Endothelial cell of umbilical vein (primary cell): ENCODE results near the gene PNPO. TPM values are rescaled to one million over a fixed set of nuclear protein-coding genes. Genes with fewer than 3 reads are reported as not detected.

Experiments
- BruUV-seq: library from RNA; stranded (reverse); fragments of 400-500 nt; replicated peaks from 2 replicates; lab custom pipeline; 2021; lab: Mats Ljungman, UMichigan
- CTCF ChIA-PET: fragments of 300-600, 350-600 bp; sonication (Branson Sonifier 250); formaldehyde crosslinking; loops from one replicate; lab custom pipeline; 2021; ENCODE audit warnings: antibody characterized with exemption, inconsistent platforms; lab: Charles Lee
- POLR2A ChIA-PET: fragments of 300-600, 350-600 bp; sonication (Branson Sonifier 250); formaldehyde crosslinking; loops from one replicate; lab custom pipeline; 2021; ENCODE audit warnings: antibody characterized with exemption, inconsistent platforms; lab: Charles Lee
- DNase-seq: peaks from one replicate; pipeline ENCODE4 v3.0.0-alpha.2; 2011; ENCODE audit warnings: low read depth, low spot score
- FAIRE-seq: peaks from 2 replicates; lab custom pipeline; 2011; peaks lifted over from hg19 to GRCh38; lab: Jason Lieb, UNC
- H2AFZ ChIP-seq: 2 replicates; pipeline ENCODE4 v1.6.0; 2012; ENCODE audit warnings: low read depth, low read length, control low read depth, inconsistent platforms
- H3K27ac ChIP-seq: 2 replicates; pipeline ENCODE4 v1.5.1; 2011; ENCODE audit warnings: low read depth, mild to moderate bottlenecking, control low read depth, low read length, moderate library complexity; ENCODE audit not compliant: insufficient read depth
- H3K27me3 ChIP-seq, 2 experiments: 2 replicates each; pipeline versions ENCODE4 v1.6.0 to v1.6.1; 2011; ENCODE audit warnings: low read length in 2 of 2, mixed read lengths in 1 of 2; ENCODE audit not compliant: control insufficient read depth in 2 of 2, insufficient read depth in 2 of 2
- H3K36me3 ChIP-seq, 2 experiments: 2 replicates in 1 of 2; 3 replicates in 1 of 2; pipeline ENCODE4 v1.5.1; 2011; ENCODE audit warnings: low read length in 2 of 2, mild to moderate bottlenecking in 1 of 2, moderate library complexity in 1 of 2; ENCODE audit not compliant: control insufficient read depth in 2 of 2, insufficient read depth in 2 of 2; ENCODE audit errors: extremely low read depth in 1 of 2
- H3K4me1 ChIP-seq: 3 replicates; pipeline ENCODE4 v1.5.1; 2011; ENCODE audit warnings: mild to moderate bottlenecking, low read length; ENCODE audit not compliant: control insufficient read depth, insufficient read depth; ENCODE audit errors: extremely low read depth
- H3K4me2 ChIP-seq: 2 replicates; pipeline ENCODE4 v1.6.1; 2011; ENCODE audit warnings: low read length, control low read depth, mixed read lengths; ENCODE audit not compliant: insufficient read depth
- H3K4me3 ChIP-seq, 3 experiments: fragments of 200-600 bp in 1 of 3; sonication (generic), shearing (Covaris generic) in 1 of 3; replicated peaks in 1 of 3; 2 replicates each; pipeline ENCODE4 v1.5.1; 2011 to 2016; ENCODE audit warnings: control low read depth in 3 of 3, low read length in 3 of 3, mild to moderate bottlenecking in 2 of 3, inconsistent platforms in 1 of 3, low read depth in 1 of 3, moderate library complexity in 1 of 3; ENCODE audit not compliant: insufficient read depth in 1 of 3
- H3K79me2 ChIP-seq: 2 replicates; pipeline ENCODE4 v1.6.0; 2012; ENCODE audit warnings: low read length, inconsistent platforms; ENCODE audit not compliant: control insufficient read depth, insufficient read depth
- H3K9ac ChIP-seq: replicated peaks from 2 replicates; pipeline ENCODE3; 2011; ENCODE audit warnings: low read length, control low read depth; ENCODE audit not compliant: insufficient read depth; ENCODE audit errors: extremely low read depth
- H3K9me1 ChIP-seq: replicated peaks from 3 replicates; pipeline ENCODE4 v1.6.0; 2011; ENCODE audit warnings: mild to moderate bottlenecking, low read length; ENCODE audit not compliant: control insufficient read depth, insufficient read depth; ENCODE audit errors: extremely low read depth
- H3K9me3 ChIP-seq: replicated peaks from 2 replicates; pipeline ENCODE4 v1.5.1; 2012; ENCODE audit warnings: low read length, inconsistent platforms; ENCODE audit not compliant: control insufficient read depth, insufficient read depth
- H4K20me1 ChIP-seq: replicated peaks from 2 replicates; pipeline ENCODE3; 2011; ENCODE audit warnings: mild to moderate bottlenecking, low read length; ENCODE audit not compliant: control insufficient read depth, insufficient read depth; ENCODE audit errors: extremely low read depth
- EZH2 ChIP-seq: IDR thresholded peaks from 2 replicates; pipeline ENCODE4 v1.6.1; 2012; ENCODE audit warnings: borderline replicate concordance, low read depth, mild to moderate bottlenecking, moderate library complexity, low read length, inconsistent platforms; ENCODE audit not compliant: severe bottlenecking
- GATA2 ChIP-seq: IDR thresholded peaks from 2 replicates; pipeline ENCODE4 v1.7.0; 2011; ENCODE audit warnings: low read depth, mild to moderate bottlenecking, moderate library complexity, mixed read lengths, low read length; ENCODE audit not compliant: insufficient read length, insufficient read depth
- JUN ChIP-seq: IDR thresholded peaks from 2 replicates; pipeline ENCODE4 v1.6.1; 2011; ENCODE audit warnings: borderline replicate concordance, low read depth; ENCODE audit not compliant: insufficient read length, insufficient read depth
- MYC ChIP-seq: IDR thresholded peaks from one replicate; pipeline ENCODE4 v1.6.1; 2011; ENCODE audit warnings: mild to moderate bottlenecking, low read depth, low read length
- POLR2A ChIP-seq: IDR thresholded peaks from 2 replicates; pipeline ENCODE4 v1.6.1; 2012; ENCODE audit warnings: low read depth, mild to moderate bottlenecking, control low read depth, low read length
- POLR2AphosphoS5 ChIP-seq: IDR thresholded peaks from 2 replicates; pipeline ENCODE4 v1.6.1; 2012; ENCODE audit warnings: low read depth, mild to moderate bottlenecking, control low read depth, low read length, moderate library complexity; ENCODE audit not compliant: insufficient read depth
- dilution Hi-C: fragments of 300-500 bp; cut with MboI; formaldehyde crosslinking; loops from one replicate; pipeline ENCODE4 v1.15.0; 2019; ENCODE audit warnings: low sequenced_read_pairs; ENCODE audit not compliant: extremely low pct_ligation_motif_present
- intact Hi-C: fragments of 100-400 bp; cut with micrococcal nuclease; formaldehyde crosslinking; loops from one replicate; pipeline ENCODE4 v1.10.0; 2022
- polyA plus RNA-seq, 4 experiments: library from polyadenylated mRNA; depleted of rRNA in 3 of 4; stranded (reverse) in 3 of 4; unstranded in 1 of 4; fragments of >200 nt; gene quantifications; 2 replicates each; pipeline versions ENCODE4 v1.2.1 to v1.2.3, GENCODE V29; 2011 to 2012; ENCODE audit warnings: missing spikeins in 1 of 4
- total RNA-seq: library from RNA; stranded (reverse); gene quantifications from 2 replicates; pipeline ENCODE4 v1.2.3, GENCODE V29; 2021
- TF ChIP-seq, protein P1 (sequence below), 2 donors: IDR thresholded peaks; 1 replicate in 1 of 2; 2 replicates in 1 of 2; pipeline ENCODE4 v1.5.1; 2011; ENCODE audit warnings: low read length in 2 of 2, mild to moderate bottlenecking in 2 of 2, moderate library complexity in 2 of 2, control low read depth in 1 of 2, inconsistent platforms in 1 of 2, low read depth in 1 of 2; ENCODE audit not compliant: insufficient read depth in 1 of 2; ENCODE audit errors: extremely low read depth in 1 of 2

Gene PNPO
- total and polyA plus RNA-seq, 2 donors (not counting 3 experiments of a cell fraction or from before 2014, with no cell fraction given) = 19.7 to 22.0 TPM

DNA sequence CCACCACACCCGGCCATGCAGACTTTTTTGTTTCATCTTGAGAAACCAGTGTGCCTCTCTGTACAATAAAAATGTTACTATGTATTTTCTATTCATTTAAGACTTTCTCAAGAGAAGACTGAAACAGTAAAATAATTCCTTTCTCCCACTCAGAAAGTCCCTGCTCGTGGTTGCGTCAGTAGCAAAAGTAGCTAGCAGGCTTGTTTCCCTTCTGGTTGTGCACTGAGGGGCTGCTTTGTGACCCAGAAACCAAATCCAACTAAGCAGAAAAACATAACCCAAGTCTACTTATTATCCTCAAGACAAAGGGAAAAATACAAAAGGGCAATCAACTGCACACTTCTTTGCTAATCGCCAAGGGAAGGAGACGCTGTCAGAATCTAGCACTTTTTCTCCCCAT, 3.4 kb upstream of the PNPO start:
- H3K4me1 ChIP-seq = peaks cover 21% of the 10 kb centered on the region
- POLR2A ChIA-PET = no interaction called here
- no peaks in the 10 kb centered on the region for H3K36me3 ChIP-seq
- H3K9me3 ChIP-seq = no peaks in the 10 kb centered on the region
- H3K9me1 ChIP-seq = no peaks in the 10 kb centered on the region
- DNase-seq = no peak
- intact Hi-C loops = no loop called here
- CTCF ChIA-PET = interaction anchor here (3.0 to 3.4 kb wide), 2 partner anchors 9 to 11 kb away, joined by 16 to 22 read pairs; no protein-coding TSS in a partner anchor
- peaks cover 5% of the 10 kb centered on the region for H3K79me2 ChIP-seq
- no peak overlapping the region for H3K9ac ChIP-seq
- H3K27me3 ChIP-seq = no peaks in the 10 kb centered on the region
- dilution Hi-C loops = no loop called here
- H2AFZ ChIP-seq = no peak overlapping the region
- no peak overlapping the region for H3K4me2 ChIP-seq
- TF ChIP-seq JUN = no peak
- no peak for TF ChIP-seq POLR2A
- TF ChIP-seq, protein P1, sequence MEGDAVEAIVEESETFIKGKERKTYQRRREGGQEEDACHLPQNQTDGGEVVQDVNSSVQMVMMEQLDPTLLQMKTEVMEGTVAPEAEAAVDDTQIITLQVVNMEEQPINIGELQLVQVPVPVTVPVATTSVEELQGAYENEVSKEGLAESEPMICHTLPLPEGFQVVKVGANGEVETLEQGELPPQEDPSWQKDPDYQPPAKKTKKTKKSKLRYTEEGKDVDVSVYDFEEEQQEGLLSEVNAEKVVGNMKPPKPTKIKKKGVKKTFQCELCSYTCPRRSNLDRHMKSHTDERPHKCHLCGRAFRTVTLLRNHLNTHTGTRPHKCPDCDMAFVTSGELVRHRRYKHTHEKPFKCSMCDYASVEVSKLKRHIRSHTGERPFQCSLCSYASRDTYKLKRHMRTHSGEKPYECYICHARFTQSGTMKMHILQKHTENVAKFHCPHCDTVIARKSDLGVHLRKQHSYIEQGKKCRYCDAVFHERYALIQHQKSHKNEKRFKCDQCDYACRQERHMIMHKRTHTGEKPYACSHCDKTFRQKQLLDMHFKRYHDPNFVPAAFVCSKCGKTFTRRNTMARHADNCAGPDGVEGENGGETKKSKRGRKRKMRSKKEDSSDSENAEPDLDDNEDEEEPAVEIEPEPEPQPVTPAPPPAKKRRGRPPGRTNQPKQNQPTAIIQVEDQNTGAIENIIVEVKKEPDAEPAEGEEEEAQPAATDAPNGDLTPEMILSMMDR (IDR thresholded peaks at IDR 0.05; ENCODE audit: extremely low read depth in 1 of 2, insufficient read depth in 1 of 2, low read depth in 1 of 2, low read length in 2 of 2) = no peak
- TF ChIP-seq MYC = no peak
- TF ChIP-seq GATA2 = no peak
- TF ChIP-seq POLR2AphosphoS5 = no peak
- TF ChIP-seq EZH2 = no peak
- FAIRE-seq = no peak
- H3K4me3 ChIP-seq = no peak overlapping the region
- H3K27ac ChIP-seq = no peak overlapping the region
- no peaks in the 10 kb centered on the region for H4K20me1 ChIP-seq
- BruUV-seq = no TSS peak
